ENCODE measurements around the gene EXOC6B.

Gene EXOC6B

GRCh38 chr2:72330652-72331051 lies 495.2 kb downstream of the EXOC6B start:
- Histone ChIP-seq H2AFZ (ENCODE audit: low read length) (no peak overlapping the region), H3K9me2 (replicated peaks; ENCODE audit: insufficient read depth, low read length) (no peaks in the 10 kb centered on the region), H3K4me1 (ENCODE audit: low read length) (no peaks in the 10 kb centered on the region), H3K79me2 (ENCODE audit: low read length) (no peaks in the 10 kb centered on the region), H3K4me3 (ENCODE audit: low read length) (no peak overlapping the region), H3K27ac (ENCODE audit: low read length) (no peak overlapping the region), H3K9ac (ENCODE audit: low read length) (no peak overlapping the region), H3K4me2 (ENCODE audit: low read depth, low read length) (no peak overlapping the region), H4K20me1 (ENCODE audit: insufficient read depth, low read length) (no peaks in the 10 kb centered on the region), H3K9me3 (replicated peaks; ENCODE audit: insufficient read depth, low read length) (no peaks in the 10 kb centered on the region), H3K27me3 (replicated peaks; ENCODE audit: insufficient read depth, low read length) (no peaks in the 10 kb centered on the region), H3F3A (ENCODE audit: insufficient read depth, low read length) (no peaks in the 10 kb centered on the region), H3K36me3 (replicated peaks; ENCODE audit: insufficient read depth, low read length) (no peaks in the 10 kb centered on the region)
- no peak for TF ChIP-seq EZH2phosphoT487 (IDR thresholded peaks at IDR 0.05; ENCODE audit: low read length)
- TF ChIP-seq EZH2 (optimal IDR thresholded peaks at IDR 0.05; ENCODE audit: low read depth, low read length): no peak
- no peak for TF ChIP-seq CTCF (IDR thresholded peaks at IDR 0.05; ENCODE audit: low read length)
- no peak for DNase-seq

- H3K9me2 ChIP-seq (replicated peaks; ENCODE audit: insufficient read depth, low read length): no peaks in the 10 kb centered on the region
- H3K9me3 ChIP-seq (replicated peaks; ENCODE audit: insufficient read depth, low read length): no peaks in the 10 kb centered on the region
- no peaks in the 10 kb centered on the region for H4K20me1 ChIP-seq (ENCODE audit: insufficient read depth, low read length)
- no peak overlapping the region for H3K27ac ChIP-seq (ENCODE audit: low read length)
- H3K79me2 ChIP-seq (ENCODE audit: low read length): no peaks in the 10 kb centered on the region
- H3K4me2 ChIP-seq (ENCODE audit: low read depth, low read length): no peak overlapping the region
- H3K4me1 ChIP-seq (ENCODE audit: low read length): no peaks in the 10 kb centered on the region
- H3K36me3 ChIP-seq (replicated peaks; ENCODE audit: insufficient read depth, low read length): no peaks in the 10 kb centered on the region
- no peak overlapping the region for H3K9ac ChIP-seq (ENCODE audit: low read length)
- no peak for DNase-seq
- H3K27me3 ChIP-seq (replicated peaks; ENCODE audit: insufficient read depth, low read length): no peaks in the 10 kb centered on the region
- H3K4me3 ChIP-seq (ENCODE audit: low read length): no peak overlapping the region
- no peaks in the 10 kb centered on the region for H3F3A ChIP-seq (ENCODE audit: insufficient read depth, low read length)
- H2AFZ ChIP-seq (ENCODE audit: low read length): no peak overlapping the region
- TF ChIP-seq CTCF (IDR thresholded peaks at IDR 0.05; ENCODE audit: low read length): no peak
- no peak for TF ChIP-seq EZH2 (optimal IDR thresholded peaks at IDR 0.05; ENCODE audit: low read depth, low read length)
- TF ChIP-seq EZH2phosphoT487 (IDR thresholded peaks at IDR 0.05; ENCODE audit: low read length): no peak
Measured at GRCh38 chr2:72326759-72327158, 499.1 kb downstream of the EXOC6B start.

GRCh38 chr2:72325592-72326422 lies 500.0 kb downstream of the EXOC6B start:
- H3K4me3 ChIP-seq (ENCODE audit: low read length): no peak overlapping the region
- H3K4me2 ChIP-seq (ENCODE audit: low read depth, low read length): no peak overlapping the region
- H3K79me2 ChIP-seq (ENCODE audit: low read length): no peaks in the 10 kb centered on the region
- peak; percentile 65 for TF ChIP-seq CTCF (IDR thresholded peaks at IDR 0.05; ENCODE audit: low read length)
- no peak for TF ChIP-seq EZH2 (optimal IDR thresholded peaks at IDR 0.05; ENCODE audit: low read depth, low read length)
- no peak overlapping the region for H2AFZ ChIP-seq (ENCODE audit: low read length)
- H3K9ac ChIP-seq (ENCODE audit: low read length): no peak overlapping the region
- no peak overlapping the region for H3K27ac ChIP-seq (ENCODE audit: low read length)
- no peaks in the 10 kb centered on the region for H4K20me1 ChIP-seq (ENCODE audit: insufficient read depth, low read length)
- no peaks in the 10 kb centered on the region for H3K9me2 ChIP-seq (replicated peaks; ENCODE audit: insufficient read depth, low read length)
- peak; percentile 16 for DNase-seq
- H3F3A ChIP-seq (ENCODE audit: insufficient read depth, low read length): no peaks in the 10 kb centered on the region
- no peaks in the 10 kb centered on the region for H3K9me3 ChIP-seq (replicated peaks; ENCODE audit: insufficient read depth, low read length)
- H3K4me1 ChIP-seq (ENCODE audit: low read length): no peaks in the 10 kb centered on the region
- no peaks in the 10 kb centered on the region for H3K27me3 ChIP-seq (replicated peaks; ENCODE audit: insufficient read depth, low read length)
- no peaks in the 10 kb centered on the region for H3K36me3 ChIP-seq (replicated peaks; ENCODE audit: insufficient read depth, low read length)

Measured in MM.1S (cell line).